GM19351 (cell line): Measurements from ENCODE around the gene GHITM.
"Not testable (repeated sequence)": the region's sequence is repeated elsewhere in the genome, so short reads cannot be mapped to it uniquely, and the experiment has no call there.

ENCODE experiments used
- ATAC-seq: cut with Tn5 transposase; IDR thresholded peaks from one replicate; pipeline ENCODE4 v1.9.1; 2021; ENCODE audit warnings: mild to moderate bottlenecking, moderate library complexity; ENCODE audit not compliant: unreplicated experiment

The GHITM gene

GRCh38 chr10:84140036-84140379, 699 bp downstream of the GHITM start:
- ATAC-seq: no peak

DNA sequence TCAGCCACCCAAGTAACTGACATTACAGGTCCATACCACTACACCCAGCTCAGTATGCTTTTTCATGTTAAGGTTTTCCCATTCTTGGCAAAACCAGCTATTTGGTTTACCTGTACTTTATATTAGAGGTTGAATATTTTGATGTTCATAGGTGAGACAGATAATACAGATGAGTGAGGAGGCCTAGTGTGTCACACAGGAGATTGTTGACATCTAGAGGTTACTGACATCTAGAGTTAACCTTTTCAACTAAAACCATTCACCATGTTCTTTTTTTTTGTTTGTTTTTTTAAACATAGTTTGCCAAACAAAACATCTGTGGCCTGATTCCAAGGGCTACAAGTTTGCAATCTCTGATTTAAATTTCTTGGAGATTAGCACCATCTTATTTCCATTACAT, 8.0 kb downstream of the GHITM start:
- no peak for ATAC-seq

DNA sequence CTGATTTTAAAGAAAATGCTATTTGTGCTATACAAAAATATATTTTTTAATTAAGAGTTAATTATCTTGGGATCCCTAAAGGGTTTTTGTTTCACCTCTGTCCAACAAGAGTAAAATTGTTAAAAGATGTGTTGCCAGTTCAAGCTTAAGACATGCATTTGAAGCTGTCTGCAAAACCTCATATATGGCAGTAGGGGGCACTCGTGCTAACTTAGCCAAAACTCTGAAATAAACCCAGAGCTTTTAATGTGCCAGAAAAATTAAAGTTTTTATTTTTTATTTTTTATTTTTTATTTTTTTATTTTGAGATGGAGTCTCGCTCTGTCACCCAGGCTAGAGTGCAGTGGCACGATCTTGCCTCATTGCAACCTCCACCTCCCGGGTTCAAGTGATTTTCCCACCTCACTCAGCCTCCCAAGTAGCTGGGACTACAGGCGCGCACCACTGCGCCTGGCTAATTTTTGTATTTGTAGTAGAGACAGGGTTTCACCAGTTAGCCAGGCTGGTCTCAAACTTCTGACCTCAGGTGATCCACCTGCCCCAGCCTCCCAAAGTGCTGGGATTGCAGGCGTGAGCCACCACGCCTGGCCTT, 8.8 kb downstream of the GHITM start:
- ATAC-seq: peak; percentile 69

- ATAC-seq: no peak
These were observed 10.5 kb downstream of the GHITM start for GRCh38 chr10:84149854-84150253.

GRCh38 chr10:84152769-84153168, 13.5 kb downstream of the GHITM start:
- no peak for ATAC-seq

DNA sequence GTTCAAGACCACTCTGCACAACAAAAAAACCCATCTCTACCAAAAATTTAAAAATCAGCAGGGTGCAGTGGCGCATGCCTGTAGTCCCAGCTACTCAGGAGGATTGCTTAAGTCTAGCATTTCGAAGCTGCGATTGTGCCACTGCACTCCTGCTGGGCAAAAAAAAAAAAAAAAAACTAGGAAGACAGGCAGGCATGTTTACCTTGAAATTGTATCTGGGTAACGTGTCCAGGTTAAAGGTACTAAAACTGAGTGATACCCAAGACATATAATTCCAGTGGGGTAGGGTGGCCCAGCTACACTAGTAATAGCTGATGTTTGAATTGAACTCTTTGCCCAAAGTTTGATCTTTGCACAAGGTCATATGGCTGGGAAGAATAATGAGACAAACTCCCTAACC, 16.2 kb downstream of the GHITM start:
- no peak for ATAC-seq

GRCh38 chr10:84156009-84156408, 16.7 kb downstream of the GHITM start:
- no peak for ATAC-seq

DNA sequence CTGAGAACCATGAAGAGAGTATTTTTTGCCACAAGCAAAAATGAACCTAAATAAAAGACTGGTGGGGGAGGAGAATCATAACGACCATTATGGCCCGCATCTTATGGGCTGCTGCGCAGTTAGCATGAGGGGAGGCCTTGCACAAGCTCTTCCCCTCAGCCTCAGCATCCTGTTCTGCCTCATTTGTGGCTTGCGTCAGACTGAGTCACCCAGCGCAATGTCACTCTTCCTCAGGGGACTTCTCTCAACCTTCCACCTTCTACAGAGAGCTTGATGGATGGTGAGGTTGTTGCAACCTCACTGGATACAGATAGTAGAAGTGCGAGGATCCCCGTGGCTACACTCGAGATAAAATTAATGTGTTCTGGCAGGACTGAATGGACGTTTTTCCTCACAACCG, 17.5 kb downstream of the GHITM start:
- ATAC-seq: peak; percentile 55

DNA sequence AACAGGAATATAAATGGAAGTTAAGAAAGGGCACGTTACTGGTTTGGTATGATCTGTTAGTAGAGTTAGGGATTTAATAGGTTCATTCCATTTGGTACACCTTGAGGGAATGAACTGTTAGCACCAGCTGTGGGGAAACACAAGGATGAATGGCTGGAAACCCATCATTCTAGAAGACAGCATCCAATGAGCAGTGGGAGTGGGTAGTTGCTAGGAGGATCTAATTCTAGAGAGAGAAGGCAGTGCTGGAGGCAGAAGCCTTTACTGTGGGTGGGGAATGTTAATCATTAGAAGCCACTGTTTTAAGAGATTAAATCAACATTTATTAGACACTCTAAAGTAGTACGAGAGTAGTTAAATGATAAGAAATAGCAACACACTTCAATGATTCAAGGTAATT, 18.8 kb downstream of the GHITM start:
- no peak for ATAC-seq

- ATAC-seq: no peak
These were observed 19.2 kb downstream of the GHITM start for GRCh38 chr10:84158550-84158949.

GRCh38 chr10:84159076-84159685, 19.9 kb downstream of the GHITM start:
- ATAC-seq: no peak

- ATAC-seq: no peak
These were observed 21.5 kb downstream of the GHITM start for GRCh38 chr10:84160663-84161362.

DNA sequence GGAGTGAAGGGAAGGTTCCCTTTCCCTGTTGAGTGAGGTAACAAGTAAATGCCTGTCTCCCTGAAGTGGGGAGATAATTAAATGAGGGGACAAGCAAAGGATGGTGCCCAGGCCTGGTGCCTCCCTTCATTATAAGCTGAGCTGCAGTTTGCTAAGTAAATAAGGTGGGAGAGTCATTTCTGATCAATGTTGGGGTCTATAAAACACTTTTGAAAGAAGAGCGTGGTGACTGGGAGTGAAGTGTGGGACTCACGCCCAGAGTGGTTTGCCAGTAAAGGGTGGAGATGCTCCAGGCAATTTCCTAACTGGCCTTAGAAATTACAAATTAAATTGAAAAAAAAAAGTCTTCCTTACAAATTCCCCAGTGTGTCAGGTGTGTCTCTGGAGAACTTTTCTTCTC, 24.7 kb downstream of the GHITM start:
- no peak for ATAC-seq

DNA sequence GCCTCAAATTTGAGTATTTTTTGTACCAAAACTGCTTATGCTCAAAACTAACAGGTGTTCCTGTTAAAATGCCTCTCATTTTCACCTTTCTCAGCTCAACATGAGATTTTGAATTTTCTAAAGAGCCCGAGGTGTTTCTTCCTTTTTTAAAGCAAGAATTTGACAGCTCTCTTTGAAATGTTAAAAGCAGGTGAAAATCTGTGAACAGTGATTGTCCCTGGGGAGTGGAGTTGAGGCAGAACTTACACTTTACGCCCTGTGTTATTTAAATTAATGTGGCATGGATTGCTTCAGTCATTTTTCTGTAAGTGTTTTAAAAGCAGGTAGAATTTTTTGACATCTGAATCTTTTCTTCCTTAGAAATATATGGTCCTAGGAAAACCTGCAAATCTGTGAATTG, 25.1 kb downstream of the GHITM start:
- no peak for ATAC-seq

DNA sequence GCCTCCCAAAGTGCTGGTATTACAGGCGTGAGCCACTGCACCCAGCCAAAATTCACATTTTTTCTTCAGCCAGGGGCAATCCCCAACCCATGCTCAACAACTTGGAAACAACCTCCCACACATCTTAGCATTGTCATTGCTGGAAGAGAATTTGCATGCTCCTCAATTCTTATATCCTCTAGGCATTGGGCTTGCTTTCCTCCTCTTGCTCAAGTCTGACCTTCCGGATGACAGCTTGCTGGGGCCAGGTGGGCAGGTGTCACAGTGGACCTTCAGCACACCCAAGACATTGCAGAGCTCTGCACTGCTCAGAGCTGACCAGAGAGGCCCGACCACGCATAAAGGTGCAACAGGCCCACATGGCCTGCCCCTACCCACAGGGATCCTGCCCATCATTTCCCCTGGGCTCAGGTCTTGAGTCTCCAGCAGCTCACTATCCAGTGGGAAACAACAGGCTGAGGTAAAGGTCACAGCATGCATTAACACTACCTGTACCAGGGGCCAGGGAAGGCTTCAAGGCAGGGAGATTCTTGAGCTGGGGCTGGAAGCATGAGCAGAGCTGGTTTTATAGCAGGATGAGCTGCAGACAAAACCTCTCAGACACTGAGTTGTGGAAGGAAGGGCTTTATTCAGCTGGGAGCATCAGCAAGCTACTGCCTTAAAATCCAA, 27.4 kb downstream of the GHITM start:
- ATAC-seq: peak; percentile 49

GRCh38 chr10:84167289-84167653, 28.0 kb downstream of the GHITM start:
- ATAC-seq: not testable (repeated sequence)

- ATAC-seq: not testable (repeated sequence)
These were observed 29.1 kb downstream of the GHITM start for GRCh38 chr10:84168382-84168781.

GRCh38 chr10:84171237-84171636, 31.9 kb downstream of the GHITM start:
- ATAC-seq: not testable (repeated sequence)

DNA sequence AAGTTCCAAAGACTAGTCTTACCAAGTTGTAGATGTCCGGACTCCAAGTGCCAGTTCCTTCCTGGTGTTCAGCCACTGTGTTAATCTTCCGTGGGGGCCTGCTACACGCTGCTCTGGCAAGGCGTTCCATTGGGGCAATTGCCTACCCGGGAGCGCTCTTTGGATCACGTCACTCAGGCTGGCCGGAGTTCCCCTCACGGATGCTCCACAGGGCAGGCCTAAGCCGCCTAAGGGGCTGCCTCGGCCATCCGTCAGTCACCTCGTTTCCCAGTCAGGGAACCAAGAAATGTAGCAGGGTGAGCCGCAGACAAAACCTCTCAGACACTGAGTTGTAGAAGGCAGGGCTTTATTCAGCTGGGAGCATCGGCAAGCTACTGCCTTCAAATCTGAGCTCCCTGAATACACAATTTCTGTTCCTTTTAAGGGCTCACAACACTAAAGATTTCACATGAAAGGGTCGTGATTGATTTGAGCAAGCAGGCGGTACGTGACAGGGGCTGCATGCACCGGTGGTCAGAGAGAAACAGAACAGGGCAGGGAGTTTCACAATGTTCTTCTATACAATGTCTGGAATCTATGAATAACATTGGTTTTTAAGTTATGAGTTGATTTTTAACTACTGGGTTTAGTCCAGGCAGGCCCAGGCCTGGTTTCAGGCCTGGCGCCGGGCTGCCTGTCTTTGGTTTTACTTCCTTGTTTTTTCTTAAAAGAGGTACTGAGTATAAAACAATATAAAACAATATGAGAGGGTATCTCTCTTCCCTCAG, 32.6 kb downstream of the GHITM start:
- peak; percentile 33 for ATAC-seq

- ATAC-seq: peak; percentile 57
These were observed 33.4 kb downstream of the GHITM start for GRCh38 chr10:84172467-84173356.
